ENCODE data around the gene HPN.

DNA sequence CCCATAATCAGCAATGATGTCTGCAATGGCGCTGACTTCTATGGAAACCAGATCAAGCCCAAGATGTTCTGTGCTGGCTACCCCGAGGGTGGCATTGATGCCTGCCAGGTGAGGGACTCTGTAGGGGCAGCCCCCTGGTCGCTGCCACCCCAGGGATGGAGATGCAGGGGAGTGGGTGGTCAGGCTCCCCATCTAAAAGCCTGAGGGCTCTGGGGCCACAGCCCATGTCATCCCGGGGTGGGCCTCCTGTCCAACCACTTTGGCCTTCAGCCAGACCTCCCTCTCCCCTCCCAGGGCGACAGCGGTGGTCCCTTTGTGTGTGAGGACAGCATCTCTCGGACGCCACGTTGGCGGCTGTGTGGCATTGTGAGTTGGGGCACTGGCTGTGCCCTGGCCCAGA is 24.1 kb downstream of the HPN start:
- TF ChIP-seq CTCF (IDR thresholded peaks at IDR 0.05) (no peak), POLR2A (IDR thresholded peaks at IDR 0.05) (no peak)

Data from Peyer's patch (tissue), 4 donors.